ENCODE measurements around the gene MED16.

- TF ChIP-seq EZH2 (IDR thresholded peaks at IDR 0.05; ENCODE audit: insufficient read depth, poor library complexity, severe bottlenecking) (no peak), EZH2phosphoT487 (IDR thresholded peaks at IDR 0.05; ENCODE audit: insufficient read depth, low read depth) (no peak)
Measured at GRCh38 chr19:885536-886224, 7.3 kb downstream of the MED16 start.
